T-helper 1 cell treated with Interleukin-12 subunit alpha and Interleukin-12 subunit beta and Interleukin-4 antibody, amounts not matched to agents 30 μg/mL and 1 μg/mL, for 36 hours (primary cell): ENCODE data around the gene PSMG4.

Source experiments
- H3K27ac Mint-ChIP-seq: one replicate; pipeline ENCODE4 v1.8.0; 2021; ENCODE audit warnings: mild to moderate bottlenecking, mixed read lengths
- H3K27me3 Mint-ChIP-seq: one replicate; pipeline ENCODE4 v1.8.0; 2021; ENCODE audit warnings: low read depth, mixed read lengths
- H3K36me3 Mint-ChIP-seq: one replicate; pipeline ENCODE4 v1.8.0; 2021; ENCODE audit warnings: low read depth, mixed read lengths
- H3K4me1 Mint-ChIP-seq: one replicate; pipeline ENCODE4 v1.8.0; 2021; ENCODE audit warnings: low read depth, mixed read lengths
- H3K4me3 Mint-ChIP-seq: one replicate; pipeline ENCODE4 v1.8.0; 2021; ENCODE audit warnings: mild to moderate bottlenecking, moderate library complexity, mixed read lengths
- H3K9me3 Mint-ChIP-seq: one replicate; pipeline ENCODE4 v1.8.0; 2021; ENCODE audit warnings: mixed read lengths

PSMG4 gene

GRCh38 chr6:3291346-3291745, 32.6 kb downstream of the PSMG4 start:
- no peaks in the 10 kb centered on the region for H3K4me1 Mint-ChIP-seq

GRCh38 chr6:3291987-3292386, 33.2 kb downstream of the PSMG4 start:
- Mint-ChIP-seq H3K36me3 (no peaks in the 10 kb centered on the region), H3K9me3 (no peaks in the 10 kb centered on the region), H3K27ac (no peak overlapping the region), H3K4me3 (no peak overlapping the region), H3K27me3 (no peaks in the 10 kb centered on the region), H3K4me1 (no peaks in the 10 kb centered on the region)

More at GRCh38 chr6:3291346-3291745, 32.6 kb downstream of the PSMG4 start:
- Mint-ChIP-seq H3K9me3 (no peaks in the 10 kb centered on the region), H3K27me3 (no peaks in the 10 kb centered on the region), H3K4me3 (no peak overlapping the region), H3K27ac (no peak overlapping the region), H3K36me3 (no peaks in the 10 kb centered on the region)

GRCh38 chr6:3292431-3293197, 33.9 kb downstream of the PSMG4 start:
- Mint-ChIP-seq H3K36me3 (no peaks in the 10 kb centered on the region), H3K4me3 (no peak overlapping the region), H3K27me3 (no peaks in the 10 kb centered on the region), H3K9me3 (no peaks in the 10 kb centered on the region), H3K27ac (no peak overlapping the region), H3K4me1 (no peaks in the 10 kb centered on the region)

GRCh38 chr6:3293271-3294155, 34.8 kb downstream of the PSMG4 start:
- Mint-ChIP-seq H3K9me3 (no peaks in the 10 kb centered on the region), H3K4me1 (no peaks in the 10 kb centered on the region), H3K36me3 (no peaks in the 10 kb centered on the region), H3K27me3 (no peaks in the 10 kb centered on the region), H3K27ac (no peak overlapping the region), H3K4me3 (no peak overlapping the region)

GRCh38 chr6:3294396-3294795, 35.6 kb downstream of the PSMG4 start:
- no peaks in the 10 kb centered on the region for H3K9me3 Mint-ChIP-seq

GRCh38 chr6:3294921-3295871, 36.4 kb downstream of the PSMG4 start:
- H3K36me3 Mint-ChIP-seq, result no peaks in the 10 kb centered on the region
- H3K4me3 Mint-ChIP-seq, result no peak overlapping the region
- H3K4me1 Mint-ChIP-seq, result no peaks in the 10 kb centered on the region
- no peak overlapping the region for H3K27ac Mint-ChIP-seq
- no peaks in the 10 kb centered on the region for H3K9me3 Mint-ChIP-seq
- peaks cover 2% of the 10 kb centered on the region for H3K27me3 Mint-ChIP-seq

More at GRCh38 chr6:3294396-3294795, 35.6 kb downstream of the PSMG4 start:
- no peak overlapping the region for H3K4me3 Mint-ChIP-seq
- H3K27me3 Mint-ChIP-seq, result no peaks in the 10 kb centered on the region
- H3K4me1 Mint-ChIP-seq, result no peaks in the 10 kb centered on the region
- H3K36me3 Mint-ChIP-seq, result no peaks in the 10 kb centered on the region
- no peak overlapping the region for H3K27ac Mint-ChIP-seq

GRCh38 chr6:3296078-3296477, 37.3 kb downstream of the PSMG4 start:
- H3K4me3 Mint-ChIP-seq, result no peak overlapping the region
- peaks cover 7% of the 10 kb centered on the region for H3K27me3 Mint-ChIP-seq
- no peaks in the 10 kb centered on the region for H3K36me3 Mint-ChIP-seq
- no peaks in the 10 kb centered on the region for H3K9me3 Mint-ChIP-seq
- H3K27ac Mint-ChIP-seq, result no peak overlapping the region
- no peaks in the 10 kb centered on the region for H3K4me1 Mint-ChIP-seq

GRCh38 chr6:3296537-3296936, 37.8 kb downstream of the PSMG4 start:
- H3K4me1 Mint-ChIP-seq, result no peaks in the 10 kb centered on the region
- no peaks in the 10 kb centered on the region for H3K9me3 Mint-ChIP-seq
- no peaks in the 10 kb centered on the region for H3K36me3 Mint-ChIP-seq
- H3K27me3 Mint-ChIP-seq, result peaks cover 7% of the 10 kb centered on the region
- H3K27ac Mint-ChIP-seq, result no peak overlapping the region
- H3K4me3 Mint-ChIP-seq, result no peak overlapping the region

GRCh38 chr6:3297006-3297405, 38.3 kb downstream of the PSMG4 start:
- no peaks in the 10 kb centered on the region for H3K36me3 Mint-ChIP-seq
- peaks cover 8% of the 10 kb centered on the region for H3K27me3 Mint-ChIP-seq
- no peak overlapping the region for H3K4me3 Mint-ChIP-seq
- H3K9me3 Mint-ChIP-seq, result no peaks in the 10 kb centered on the region
- H3K4me1 Mint-ChIP-seq, result no peaks in the 10 kb centered on the region
- H3K27ac Mint-ChIP-seq, result no peak overlapping the region

- no peak overlapping the region for H3K4me3 Mint-ChIP-seq
- no peaks in the 10 kb centered on the region for H3K36me3 Mint-ChIP-seq
- H3K4me1 Mint-ChIP-seq, result no peaks in the 10 kb centered on the region
- H3K27me3 Mint-ChIP-seq, result peaks cover 17% of the 10 kb centered on the region
- H3K27ac Mint-ChIP-seq, result no peak overlapping the region
- no peaks in the 10 kb centered on the region for H3K9me3 Mint-ChIP-seq
Measured at GRCh38 chr6:3297909-3298308, 39.2 kb downstream of the PSMG4 start.

- Mint-ChIP-seq H3K4me3 (no peak overlapping the region), H3K27ac (no peak overlapping the region), H3K9me3 (no peaks in the 10 kb centered on the region), H3K36me3 (no peaks in the 10 kb centered on the region), H3K27me3 (peaks cover 22% of the 10 kb centered on the region), H3K4me1 (no peaks in the 10 kb centered on the region)
Measured at GRCh38 chr6:3299221-3299620, 40.5 kb downstream of the PSMG4 start.

GRCh38 chr6:3301506-3301905, 42.8 kb downstream of the PSMG4 start:
- Mint-ChIP-seq H3K36me3 (no peaks in the 10 kb centered on the region), H3K4me3 (no peak overlapping the region), H3K27me3 (peaks cover 22% of the 10 kb centered on the region), H3K9me3 (peaks cover 3% of the 10 kb centered on the region), H3K4me1 (no peaks in the 10 kb centered on the region), H3K27ac (no peak overlapping the region)

GRCh38 chr6:3303795-3304411, 45.2 kb downstream of the PSMG4 start:
- no peak overlapping the region for H3K27ac Mint-ChIP-seq
- H3K27me3 Mint-ChIP-seq, result peaks cover 22% of the 10 kb centered on the region
- no peak overlapping the region for H3K4me3 Mint-ChIP-seq
- H3K9me3 Mint-ChIP-seq, result peaks cover 3% of the 10 kb centered on the region
- H3K36me3 Mint-ChIP-seq, result no peaks in the 10 kb centered on the region
- H3K4me1 Mint-ChIP-seq, result no peaks in the 10 kb centered on the region
